Esophagus muscularis mucosa (tissue), 3 donors: ENCODE data around the gene KLF13.

Experiments used
- CTCF ChIP-seq, 3 experiments: fragments of 200-600 bp in 2 of 3; fragments of 450-650 bp in 1 of 3; sonication (generic) in 2 of 3; IDR thresholded peaks; one replicate each; pipeline ENCODE4 v1.5.1; 2017 to 2019; ENCODE audit warnings: antibody characterized with exemption in 3 of 3, mild to moderate bottlenecking in 2 of 3, moderate library complexity in 1 of 3
- POLR2A ChIP-seq: fragments of 450-650 bp; IDR thresholded peaks from one replicate; pipeline ENCODE4 v1.6.1; 2017; ENCODE audit warnings: antibody characterized with exemption, moderate library complexity, mild to moderate bottlenecking, low read depth
- POLR2AphosphoS5 ChIP-seq, 2 donors: sonication (generic); formaldehyde crosslinking; IDR thresholded peaks; one replicate each; pipeline ENCODE4 v1.6.1; 2017; ENCODE audit warnings: antibody characterized with exemption in 2 of 2

DNA sequence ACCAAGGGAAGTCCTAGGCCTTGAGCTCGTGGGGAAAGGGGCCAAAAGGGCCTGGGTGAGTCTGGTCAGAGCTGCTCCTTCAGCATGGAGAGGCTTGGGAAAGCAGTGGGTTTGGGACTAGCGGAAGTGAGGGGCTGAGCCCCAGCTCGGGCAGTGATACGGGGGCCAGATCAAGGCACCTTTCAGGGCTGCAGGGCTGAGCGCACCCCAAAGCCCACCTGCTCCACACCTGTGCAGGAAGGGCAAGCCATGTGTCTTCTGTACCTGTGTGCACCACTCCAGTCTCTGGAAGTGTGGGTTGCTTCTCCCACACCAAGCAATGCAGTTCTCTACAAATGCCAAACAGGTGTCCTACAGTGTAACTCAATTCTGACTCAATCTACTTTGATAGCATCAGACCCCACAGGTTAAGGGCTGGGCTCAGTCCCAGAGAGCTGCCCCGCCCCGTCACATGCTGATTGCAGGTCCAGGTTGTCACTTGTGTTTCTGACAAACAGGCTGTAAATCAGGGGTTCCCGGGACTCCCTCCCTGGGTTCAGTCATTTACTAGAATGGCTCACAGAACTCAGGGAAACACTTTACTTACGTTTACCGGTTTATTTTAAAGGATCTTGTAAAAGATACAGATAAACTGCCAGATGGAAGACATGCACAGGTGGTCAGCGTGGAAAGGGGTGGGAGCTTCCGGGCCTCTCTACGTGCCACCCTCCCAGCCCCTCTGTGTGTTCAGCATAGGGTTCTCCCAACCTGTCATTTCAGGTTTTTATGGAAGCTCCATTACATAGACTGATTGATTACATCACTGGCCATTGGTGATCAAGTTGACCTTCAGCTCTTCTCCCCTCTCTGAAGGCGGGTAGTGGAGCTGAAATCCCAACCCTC, 28.8 kb upstream of the KLF13 start:
- TF ChIP-seq POLR2A (no peak), CTCF (IDR thresholded peaks at IDR 0.05) (no peak), POLR2AphosphoS5 (IDR thresholded peaks at IDR 0.05) (no peak)
